ENCODE data around the gene RIMOC1. TPM values are rescaled to one million over a fixed set of nuclear protein-coding genes. Genes with fewer than 3 reads are reported as not detected.

Gene RIMOC1
- polyA plus RNA-seq (ENCODE audit: insufficient read length in 12 of 12) = 10 to 100 TPM in 11 of 12 donors, not detected in 1; 13.5 to 21.8 (median 18.7) TPM
- long read RNA-seq, donor 1, full-length matches to known transcripts = 4 of 4 reads
- long read RNA-seq, donor 1, partial matches to known transcripts = 0 of 4 reads
- long read RNA-seq, donor 1, other reads (novel, unspliced or antisense) = 0 of 4 reads
- long read RNA-seq, donor 2, full-length matches to known transcripts = 7 of 7 reads
- long read RNA-seq, donor 2, partial matches to known transcripts = 0 of 7 reads
- long read RNA-seq, donor 2, other reads (novel, unspliced or antisense) = 0 of 7 reads
- long read RNA-seq, donor 3, full-length matches to known transcripts = 4 of 4 reads
- long read RNA-seq, donor 3, partial matches to known transcripts = 0 of 4 reads
- long read RNA-seq, donor 3, other reads (novel, unspliced or antisense) = 0 of 4 reads
- long read RNA-seq, donor 4 = 0 reads
- long read RNA-seq, donor 5, full-length matches to known transcripts = 4 of 4 reads
- long read RNA-seq, donor 5, partial matches to known transcripts = 0 of 4 reads
- long read RNA-seq, donor 5, other reads (novel, unspliced or antisense) = 0 of 4 reads
- long read RNA-seq, donor 6, full-length matches to known transcripts = 2 of 2 reads
- long read RNA-seq, donor 6, partial matches to known transcripts = 0 of 2 reads
- long read RNA-seq, donor 6, other reads (novel, unspliced or antisense) = 0 of 2 reads
- long read RNA-seq, donor 7, full-length matches to known transcripts = 4 of 4 reads
- long read RNA-seq, donor 7, partial matches to known transcripts = 0 of 4 reads
- long read RNA-seq, donor 7, other reads (novel, unspliced or antisense) = 0 of 4 reads
- long read RNA-seq, donor 8, full-length matches to known transcripts = 6 of 6 reads
- long read RNA-seq, donor 8, partial matches to known transcripts = 0 of 6 reads
- long read RNA-seq, donor 8, other reads (novel, unspliced or antisense) = 0 of 6 reads
- long read RNA-seq, donor 9, full-length matches to known transcripts = 2 of 15 reads
- long read RNA-seq, donor 9, partial matches to known transcripts = 13 of 15 reads
- long read RNA-seq, donor 9, other reads (novel, unspliced or antisense) = 0 of 15 reads
- long read RNA-seq, donor 10, full-length matches to known transcripts = 7 of 7 reads
- long read RNA-seq, donor 10, partial matches to known transcripts = 0 of 7 reads
- long read RNA-seq, donor 10, other reads (novel, unspliced or antisense) = 0 of 7 reads
- long read RNA-seq, donor 11, full-length matches to known transcripts = 11 of 31 reads
- long read RNA-seq, donor 11, partial matches to known transcripts = 20 of 31 reads
- long read RNA-seq, donor 11, other reads (novel, unspliced or antisense) = 0 of 31 reads

DNA sequence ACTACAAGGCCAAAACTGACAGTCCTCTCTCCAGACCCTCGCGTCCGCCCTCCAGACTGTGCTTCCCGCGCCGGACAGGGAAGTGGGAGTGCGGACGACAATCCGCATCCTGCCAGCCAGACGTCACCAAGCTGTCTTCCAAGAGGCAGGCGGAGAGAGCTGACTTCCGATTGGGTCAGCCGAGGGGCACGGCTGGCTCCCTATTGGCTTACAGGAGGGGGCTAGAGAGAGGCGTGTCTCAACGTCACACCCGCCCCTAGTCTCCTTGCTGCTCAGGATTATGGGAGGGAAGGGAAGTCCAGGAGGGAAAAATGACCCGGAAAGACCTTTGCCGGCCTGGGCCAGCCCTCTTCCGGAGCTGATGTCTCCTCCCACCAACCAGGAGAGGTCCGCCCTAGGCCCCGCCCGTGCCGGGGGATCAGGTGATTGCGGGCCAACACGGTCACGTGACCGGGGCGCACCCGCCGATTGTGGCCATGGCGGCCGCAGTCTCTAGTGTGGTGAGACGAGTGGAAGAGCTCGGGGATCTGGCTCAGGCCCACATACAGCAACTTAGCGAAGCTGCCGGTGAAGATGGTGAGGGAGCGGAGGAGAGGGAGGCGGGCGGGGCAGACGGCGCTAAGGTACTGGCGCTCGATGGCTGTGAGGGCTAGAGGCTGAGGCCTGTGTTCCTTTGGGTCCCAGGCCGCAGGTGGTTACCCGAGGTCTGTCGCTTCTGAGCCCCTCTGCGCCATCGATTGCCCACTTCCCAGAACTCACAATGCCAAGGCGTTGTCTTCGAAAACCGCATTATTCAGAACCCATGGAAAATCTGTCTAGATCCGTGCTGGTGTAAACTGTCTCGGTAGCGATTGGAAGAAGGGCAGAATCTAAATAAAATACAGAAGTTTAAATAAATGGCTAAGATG, at the start of gene RIMOC1:
Gene RIMOC1, plus strand, starts transcription at position 453 of the 908 bp plus-strand sequence. Its CDS starts 24 bp downstream, at position 477.
- DNase-seq = peak; percentile 99

DNA sequence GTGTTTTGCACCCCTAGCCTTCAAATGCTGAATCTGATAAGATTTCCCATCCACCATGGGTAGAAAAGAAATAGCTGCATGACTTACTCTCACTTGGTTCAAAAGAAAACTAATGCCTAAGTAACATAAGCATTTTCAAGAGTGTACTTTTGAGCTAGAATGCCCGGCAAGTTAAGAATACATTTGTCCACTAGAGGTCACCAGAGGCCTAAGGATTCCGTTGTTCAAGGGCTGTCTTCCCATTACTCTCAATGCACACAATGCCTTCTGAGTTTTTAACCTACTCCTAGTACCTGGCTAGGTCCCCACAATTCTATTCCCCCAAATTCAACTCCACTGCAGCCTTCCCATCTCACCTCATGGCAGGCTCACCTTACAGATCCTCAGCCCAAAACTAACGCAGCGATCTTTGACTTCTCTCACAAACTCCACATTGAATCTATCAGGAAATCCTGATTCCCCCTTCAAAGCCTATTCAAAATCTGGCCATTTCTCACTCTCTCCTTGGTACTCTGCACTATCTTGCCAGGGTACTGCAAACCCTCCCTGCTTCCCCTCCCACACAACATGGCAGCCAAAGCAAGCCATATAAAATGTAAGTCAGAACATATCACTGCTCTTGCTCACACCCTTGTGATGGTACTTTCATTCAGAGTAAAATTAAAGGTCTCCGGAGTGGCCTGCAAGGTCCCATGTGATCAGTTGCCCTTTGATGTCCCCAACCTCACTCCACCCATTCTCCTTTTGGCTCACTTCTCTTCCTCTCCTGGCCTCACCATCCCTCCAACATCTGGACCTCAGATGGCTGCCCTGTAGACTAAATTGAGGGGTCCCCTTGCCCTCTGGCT, 47.3 kb upstream of the RIMOC1 start:
- DNase-seq = peak; percentile 83

DNA sequence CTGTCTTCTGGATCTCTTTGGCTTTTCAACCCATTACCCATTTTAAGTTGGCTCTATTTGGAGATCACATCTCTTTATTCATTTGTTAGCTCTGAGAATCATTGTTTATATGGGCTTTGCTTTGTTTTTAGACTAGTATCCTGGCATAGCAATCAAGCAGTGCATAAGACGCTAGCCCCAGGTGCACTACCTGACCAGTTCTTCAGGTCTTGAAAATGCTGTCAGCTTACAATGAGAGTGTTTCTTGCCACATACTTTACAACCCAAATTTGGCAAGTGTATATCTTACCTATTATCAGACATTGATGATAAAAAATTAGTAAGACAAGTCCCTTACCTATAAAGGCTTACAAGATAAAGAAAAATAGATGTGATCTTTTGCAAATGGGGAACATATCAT, 46.2 kb upstream of the RIMOC1 start:
- DNase-seq = no peak

- no peak for DNase-seq
Observed at GRCh38 chr5:41858890-41859289, 45.3 kb upstream of the RIMOC1 start.

GRCh38 chr5:41863871-41864486, 40.2 kb upstream of the RIMOC1 start:
- no peak for DNase-seq

- DNase-seq = peak; percentile 41
Observed at GRCh38 chr5:41869151-41869723, 34.9 kb upstream of the RIMOC1 start.

DNA sequence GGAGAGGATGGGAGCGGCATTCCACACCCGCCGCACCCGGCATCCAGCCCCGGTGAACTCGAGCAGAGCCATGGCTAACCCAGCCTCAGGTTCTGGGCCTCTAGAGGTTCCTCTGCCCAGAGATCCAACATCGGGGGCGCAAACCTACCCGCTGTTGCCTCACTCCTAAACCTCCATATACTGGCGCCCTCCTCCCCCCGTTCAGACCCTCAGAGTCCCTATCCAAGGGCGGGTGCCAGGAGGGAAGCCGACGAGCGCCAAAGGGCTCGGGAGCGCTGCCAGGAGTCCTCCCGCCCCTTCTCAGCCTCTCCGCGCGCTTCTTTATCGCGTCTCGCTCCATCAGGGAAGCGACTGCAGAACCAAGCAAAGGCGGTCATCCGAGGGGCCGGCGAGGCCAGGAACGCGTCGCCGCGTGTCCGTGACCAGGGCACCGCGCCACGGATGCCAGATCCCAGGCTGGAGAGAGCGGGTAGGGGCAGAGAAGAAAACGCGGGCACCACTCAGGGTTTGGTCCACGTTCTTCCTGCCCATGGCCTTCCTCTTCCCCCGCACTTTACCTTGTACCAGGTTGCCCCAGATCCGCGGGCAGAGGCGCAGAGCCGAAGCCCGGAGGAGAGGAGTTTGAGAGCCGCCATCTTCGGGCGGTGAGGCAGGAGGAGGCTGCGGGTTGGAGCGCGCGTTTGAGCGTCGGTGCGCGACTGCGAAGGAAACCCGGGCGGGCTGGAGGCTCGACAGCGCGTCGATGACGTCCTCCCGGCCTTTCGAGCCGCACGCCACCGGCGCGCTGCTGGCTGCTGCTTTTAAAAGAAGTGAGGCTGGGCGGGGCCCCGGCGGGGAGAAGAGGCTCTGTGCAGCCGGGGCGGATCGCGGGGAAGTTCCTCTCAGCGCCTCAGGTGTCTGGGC, 34.2 kb upstream of the RIMOC1 start, which contains the start of gene OXCT1:
Gene OXCT1, minus strand, starts transcription at position 702 of the 903 bp plus-strand sequence. Its CDS starts 67 bp downstream, at position 635.
- peak; percentile 81 for DNase-seq

DNA sequence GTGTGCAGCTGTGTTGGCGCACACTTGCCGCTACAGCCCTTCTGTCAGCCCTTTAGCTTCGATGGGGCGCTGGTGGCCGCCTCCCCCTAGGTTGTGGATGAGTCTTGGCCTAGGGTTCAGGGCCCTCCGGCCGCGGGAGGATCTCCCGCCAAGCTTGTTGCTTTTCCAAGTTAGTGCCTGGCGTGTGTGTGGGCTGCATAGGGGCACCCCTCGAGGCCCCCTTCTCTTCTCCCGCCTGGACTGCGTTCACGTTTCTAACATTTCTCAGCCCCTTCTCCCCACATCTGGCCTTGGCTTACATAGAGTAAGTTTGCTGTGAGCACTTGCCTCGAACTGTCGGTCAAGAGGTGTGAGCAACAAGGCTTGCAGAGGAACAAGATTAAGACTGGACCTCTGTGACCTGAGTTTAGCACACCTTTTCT, 33.5 kb upstream of the RIMOC1 start:
- DNase-seq = no peak

DNA sequence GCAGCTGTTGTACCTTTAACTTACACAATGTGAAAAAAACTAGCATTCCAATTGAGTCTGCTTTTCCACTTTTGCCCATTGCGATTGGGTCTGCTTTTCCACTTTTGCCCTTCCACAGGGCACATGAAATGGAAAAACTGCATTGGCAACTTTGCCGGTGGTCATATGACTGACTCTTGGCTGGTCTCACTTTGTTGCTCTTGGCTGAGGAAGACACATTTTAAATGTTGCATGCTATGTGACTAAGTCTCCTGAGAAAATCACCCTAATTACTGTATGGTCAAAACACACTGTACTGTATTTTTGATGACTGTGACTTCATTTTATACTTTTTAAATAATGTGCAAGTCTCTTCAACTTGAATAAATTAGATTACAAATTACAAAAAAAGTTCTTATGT, 32.3 kb upstream of the RIMOC1 start:
- peak; percentile 76 for DNase-seq

DNA sequence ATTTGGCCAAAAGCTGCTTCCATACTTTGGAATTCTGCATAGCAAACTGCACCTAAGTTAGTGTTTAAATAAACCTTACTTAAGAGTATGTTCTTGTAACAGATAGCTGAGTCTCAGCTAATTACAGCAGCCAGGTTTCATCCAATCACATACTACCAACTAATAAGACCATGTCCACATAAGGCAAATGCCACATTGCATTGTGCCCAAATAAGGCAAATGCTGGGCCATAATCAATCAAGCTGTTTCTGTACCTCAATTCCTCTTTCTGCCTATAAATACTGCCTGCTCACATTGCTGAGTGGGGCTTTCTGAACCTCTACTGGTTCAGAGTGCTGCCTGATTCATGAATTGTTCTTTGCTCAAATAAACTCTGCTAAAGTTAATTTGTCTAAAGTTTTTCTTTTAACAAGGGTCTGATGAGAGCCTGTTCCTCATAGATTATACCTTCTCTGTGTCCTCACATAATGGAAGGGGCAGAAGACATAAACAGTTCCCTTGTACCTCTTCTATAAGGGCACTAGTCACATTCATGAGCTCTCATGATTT, 29.6 kb upstream of the RIMOC1 start:
- DNase-seq = no peak

- no peak for DNase-seq
Observed at GRCh38 chr5:41875121-41875520, 29.0 kb upstream of the RIMOC1 start.

- DNase-seq = no peak
Observed at GRCh38 chr5:41876678-41877077, 27.5 kb upstream of the RIMOC1 start.

DNA sequence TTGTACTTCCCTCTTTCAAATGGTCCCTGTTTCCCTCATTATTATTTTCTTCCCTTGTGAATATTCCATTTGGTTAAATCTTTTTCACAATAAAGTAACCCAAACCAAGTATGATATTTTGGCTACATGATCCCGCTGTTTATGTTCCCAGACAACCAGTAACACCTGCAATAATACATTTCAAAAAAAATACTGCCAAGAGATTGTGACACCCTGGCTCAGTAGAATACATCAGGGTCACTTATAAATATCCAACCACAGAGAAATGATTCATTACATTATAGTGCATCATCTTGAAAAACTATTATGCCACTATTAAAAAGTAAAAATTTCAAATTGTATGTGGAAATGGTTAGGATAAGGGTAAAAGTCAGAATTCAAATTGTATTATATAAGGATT, 26.7 kb upstream of the RIMOC1 start:
- no peak for DNase-seq

DNA sequence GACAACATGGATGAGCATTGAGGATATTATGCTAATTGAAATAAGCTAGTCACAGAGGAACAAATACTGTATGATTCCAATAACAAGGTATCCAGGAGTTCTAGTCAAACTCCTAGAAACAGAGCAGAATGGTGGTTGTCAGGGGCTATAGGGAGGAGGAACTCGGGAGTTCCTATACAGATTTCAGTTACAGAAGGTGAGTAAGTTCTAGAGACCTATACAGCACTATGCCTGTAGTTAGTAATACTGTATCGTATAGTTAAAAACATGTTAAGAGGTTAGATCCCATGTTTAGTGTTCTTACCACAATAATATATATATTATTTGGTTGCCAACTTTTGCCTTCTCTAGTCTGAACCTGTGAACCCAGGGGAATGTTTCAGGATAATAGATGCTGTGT, 26.0 kb upstream of the RIMOC1 start:
- no peak for DNase-seq

DNA sequence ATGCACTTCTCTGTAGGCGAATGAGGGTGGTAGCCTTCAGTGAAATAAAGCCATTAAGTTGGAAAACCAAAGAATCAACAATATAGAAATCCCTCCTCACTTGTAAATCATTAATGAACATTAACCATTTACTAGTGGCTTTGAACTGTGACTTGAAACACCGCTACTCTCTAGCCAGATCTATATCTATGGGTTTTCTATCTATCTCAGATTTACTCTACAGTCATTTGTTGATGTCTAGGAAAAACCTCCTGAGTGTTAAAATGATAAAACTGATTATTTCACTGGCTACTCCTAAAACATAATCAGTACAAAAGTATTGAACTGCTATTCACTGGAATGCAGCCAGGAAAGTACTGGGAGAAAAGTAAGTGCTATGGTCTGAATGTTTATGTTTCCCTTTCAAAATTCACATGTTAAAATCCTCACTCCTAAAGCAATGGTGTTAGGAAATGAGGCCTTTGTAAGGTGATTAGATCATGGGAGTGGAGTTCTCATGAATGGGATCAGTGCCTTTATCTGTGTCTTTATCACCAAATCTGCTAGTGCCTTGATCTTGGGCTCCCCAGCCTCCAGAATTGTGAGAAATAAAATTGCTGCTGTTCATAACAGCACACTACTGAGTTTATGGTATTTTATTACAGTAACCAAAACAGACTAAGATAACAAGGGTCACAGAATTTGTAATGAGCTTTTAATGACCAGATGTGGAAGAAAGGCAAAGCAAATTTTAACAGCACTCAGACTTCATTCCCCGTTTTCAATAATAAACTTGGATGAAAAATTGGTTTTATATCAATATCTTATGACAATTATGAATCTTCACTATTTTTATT, 25.3 kb upstream of the RIMOC1 start:
- no peak for DNase-seq

DNA sequence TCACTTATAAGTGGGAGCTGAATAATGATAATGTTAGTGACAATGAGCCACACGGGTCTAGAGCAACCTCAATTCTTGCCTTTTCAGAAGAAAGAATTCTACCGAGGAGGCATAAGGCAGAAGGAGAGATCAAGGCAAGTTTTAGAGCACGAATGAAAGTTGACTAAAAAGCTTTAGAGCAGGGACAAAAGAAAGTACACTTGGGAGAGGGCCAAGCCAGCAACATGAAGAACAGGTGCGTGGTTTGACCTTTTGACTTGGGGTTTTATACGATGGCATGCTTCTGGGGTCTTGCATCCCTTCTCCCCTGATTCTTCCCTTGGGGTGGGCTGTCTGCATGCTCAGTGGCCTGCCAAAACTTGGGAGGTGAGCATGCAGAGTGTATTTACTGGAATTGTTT, 21.4 kb upstream of the RIMOC1 start:
- DNase-seq = no peak

Data from muscle of arm (tissue), 14 donors.